Large intestine (tissue), 3 donors: ENCODE data around the gene TMEM185A. TPM values are rescaled to one million over a fixed set of nuclear protein-coding genes. Genes with fewer than 3 reads are reported as not detected.
"Not testable (repeated sequence)": the region's sequence is repeated elsewhere in the genome, so short reads cannot be mapped to it uniquely, and the experiment has no call there.

Source experiments
- DNase-seq, 2 donors: peaks; one replicate each; pipeline versions ENCODE4 v3.0.0 to v3.0.0-alpha.2; 2013
- H3K27ac ChIP-seq: one replicate; pipeline ENCODE4 v1.5.1; 2013; ENCODE audit warnings: low read length
- H3K27me3 ChIP-seq: 2 replicates; pipeline ENCODE4 v1.6.1; 2013; ENCODE audit warnings: low read length; ENCODE audit not compliant: control insufficient read depth, insufficient read depth
- H3K36me3 ChIP-seq: 2 replicates; pipeline ENCODE4 v1.6.1; 2013; ENCODE audit warnings: low read length; ENCODE audit not compliant: control insufficient read depth, insufficient read depth
- H3K4me1 ChIP-seq: one replicate; pipeline ENCODE4 v1.6.1; 2013; ENCODE audit warnings: low read length; ENCODE audit not compliant: control insufficient read depth, insufficient read depth
- H3K4me3 ChIP-seq: one replicate; pipeline ENCODE4 v1.5.1; 2013; ENCODE audit warnings: low read length
- H3K9me3 ChIP-seq: one replicate; pipeline ENCODE4 v1.6.1; 2013; ENCODE audit warnings: mild to moderate bottlenecking, low read depth, low read length, moderate library complexity; ENCODE audit not compliant: control insufficient read depth
- WGBS: methylation state at CpG from one replicate; pipeline ENCODE4 v1.1.5; 2013; ENCODE audit warnings: low lambda C conversion rate; ENCODE audit not compliant: insufficient coverage; 5-methylcytosine and 5-hydroxymethylcytosine counted together
- polyA plus RNA-seq: library from polyadenylated mRNA; unstranded; fragments of 120-200 nt; gene quantifications from one replicate; pipeline ENCODE4 v1.2.1, GENCODE V29; 2013

The TMEM185A gene
- polyA plus RNA-seq, 1 donor = 30.5 TPM

DNA sequence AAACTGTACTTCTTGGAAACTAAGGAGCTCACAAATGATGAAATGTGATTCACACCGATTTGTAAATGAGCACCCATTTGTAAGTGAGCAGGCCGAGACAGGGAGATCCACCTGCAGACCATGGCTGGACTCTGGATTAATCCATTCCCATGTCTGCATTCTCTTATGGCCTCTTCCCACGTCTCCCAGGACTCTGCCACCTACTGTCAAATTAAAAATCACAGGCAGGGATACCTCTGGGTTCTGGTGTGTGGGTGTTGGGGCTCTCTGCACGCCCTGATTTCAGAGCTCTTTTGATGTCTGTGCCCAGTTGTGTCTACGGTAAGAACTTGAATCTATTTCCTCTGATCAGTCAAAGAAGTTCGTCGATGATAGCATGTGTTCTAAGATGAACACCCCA lies 40.6 kb downstream of the TMEM185A start:
- H3K9me3 ChIP-seq, H3K27ac ChIP-seq, H3K4me1 ChIP-seq, H3K27me3 ChIP-seq, H3K36me3 ChIP-seq, DNase-seq, H3K4me3 ChIP-seq: not testable (repeated sequence)
- no CpG with 5 or more reads among the region's 7 CpGs for WGBS

DNA sequence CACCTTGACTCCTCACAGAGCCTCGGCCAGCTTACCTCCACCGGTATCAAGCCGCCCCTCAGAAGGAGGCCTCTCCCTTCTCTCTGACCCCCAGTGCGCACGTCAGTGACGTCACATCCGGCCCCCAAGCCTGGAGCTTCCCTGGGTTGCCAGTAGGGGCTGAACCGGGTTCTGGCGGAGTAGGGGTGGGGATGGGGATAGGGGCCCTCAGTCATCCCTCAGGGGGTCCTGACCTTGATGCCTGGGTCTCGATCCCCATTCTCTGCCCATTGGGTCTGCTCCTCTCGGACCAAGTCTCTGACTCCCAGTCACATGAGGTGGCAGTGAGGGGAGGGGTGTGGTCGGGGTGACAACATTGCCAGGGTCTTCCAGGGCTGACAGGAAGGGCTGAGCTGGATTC lies 44.2 kb downstream of the TMEM185A start, which contains the start of gene MAGEA9B:
Gene MAGEA9B, minus strand, starts transcription at position 101 of the 400 bp plus-strand sequence. CDS start 4,280 bp downstream, outside the sequence.
- not testable (repeated sequence) for H3K9me3 ChIP-seq, H3K36me3 ChIP-seq, H3K27me3 ChIP-seq, H3K27ac ChIP-seq, H3K4me1 ChIP-seq, DNase-seq, H3K4me3 ChIP-seq
- no CpG with 5 or more reads among the region's 12 CpGs for WGBS

DNA sequence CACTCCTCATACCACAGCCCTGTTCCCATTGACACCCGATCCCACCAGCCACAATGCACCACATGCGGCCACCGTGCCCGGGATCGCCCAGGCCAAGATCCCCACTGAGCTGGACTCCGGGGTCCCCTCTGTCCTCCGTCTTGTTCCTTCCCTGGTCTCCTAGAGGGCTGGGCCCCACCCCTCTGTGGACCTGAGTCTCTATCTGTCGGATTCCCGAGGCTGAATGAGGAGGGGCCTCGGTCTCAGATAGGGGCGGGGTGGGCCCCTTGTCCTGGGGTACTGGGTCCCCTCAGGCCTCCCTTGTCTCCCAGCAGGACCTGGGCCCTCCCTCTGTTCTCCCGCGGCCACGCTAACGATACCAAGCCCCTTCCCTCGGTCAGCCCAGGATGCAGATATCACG lies 46.0 kb downstream of the TMEM185A start:
- H3K9me3 ChIP-seq, H3K27ac ChIP-seq, H3K4me3 ChIP-seq, H3K4me1 ChIP-seq, H3K27me3 ChIP-seq, DNase-seq, H3K36me3 ChIP-seq: not testable (repeated sequence)
- WGBS = no CpG with 5 or more reads among the region's 17 CpGs

DNA sequence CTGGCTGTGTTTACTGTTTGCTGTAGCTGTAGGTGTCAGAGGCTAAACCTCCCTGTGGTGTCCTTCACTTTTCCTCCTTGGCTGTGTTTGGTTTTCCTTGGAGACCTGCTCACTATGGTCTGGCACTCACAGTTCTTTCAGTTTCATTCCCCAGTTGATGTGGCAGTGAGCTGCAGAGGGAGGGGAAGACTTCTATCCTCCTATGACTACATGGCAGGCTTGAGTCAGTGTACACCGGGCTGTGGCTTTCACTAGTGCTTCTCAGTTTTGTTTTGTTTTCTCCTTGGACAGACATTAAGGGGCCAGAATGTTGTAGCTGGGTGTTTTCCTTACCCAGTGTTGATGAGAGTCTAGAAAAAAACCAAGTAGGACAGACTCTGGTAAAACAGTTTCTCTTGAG lies 58.1 kb downstream of the TMEM185A start:
- not testable (repeated sequence) for H3K27me3 ChIP-seq, DNase-seq
- WGBS = no CpG with 5 or more reads among the region's 1 CpG

DNA sequence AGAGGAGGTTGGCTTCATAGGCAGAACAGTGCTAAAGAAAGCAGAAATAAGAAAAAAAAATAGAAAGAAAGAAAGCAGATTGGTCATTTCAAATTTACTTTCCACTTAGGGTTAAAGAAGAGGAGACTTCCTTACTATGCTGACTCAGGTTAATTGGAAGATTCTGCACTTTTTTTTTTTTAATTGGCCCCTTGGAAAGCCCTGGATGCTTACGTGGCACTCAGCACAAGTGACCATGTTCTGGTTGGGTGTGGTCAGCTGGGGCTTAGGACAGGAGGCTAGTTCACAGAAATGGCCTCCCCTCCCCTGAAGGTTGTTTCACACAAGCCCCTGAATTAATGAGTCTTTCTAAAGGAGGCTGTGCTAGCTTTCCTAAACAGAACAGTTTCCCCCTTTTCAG lies 58.8 kb downstream of the TMEM185A start:
- Histone ChIP-seq H3K4me3 (no peak overlapping the region), H3K27ac (no peak overlapping the region), H3K36me3 (no peaks in the 10 kb centered on the region), H3K4me1 (no peaks in the 10 kb centered on the region), H3K27me3 (no peaks in the 10 kb centered on the region), H3K9me3 (no peaks in the 10 kb centered on the region)
- WGBS = no CpG with 5 or more reads among the region's 1 CpG
- DNase-seq = no peak

More for the DNA sequence above, 58.1 kb downstream of the TMEM185A start:
- H3K4me1 ChIP-seq, H3K4me3 ChIP-seq, H3K27ac ChIP-seq, H3K36me3 ChIP-seq, H3K9me3 ChIP-seq: not testable (repeated sequence)

DNA sequence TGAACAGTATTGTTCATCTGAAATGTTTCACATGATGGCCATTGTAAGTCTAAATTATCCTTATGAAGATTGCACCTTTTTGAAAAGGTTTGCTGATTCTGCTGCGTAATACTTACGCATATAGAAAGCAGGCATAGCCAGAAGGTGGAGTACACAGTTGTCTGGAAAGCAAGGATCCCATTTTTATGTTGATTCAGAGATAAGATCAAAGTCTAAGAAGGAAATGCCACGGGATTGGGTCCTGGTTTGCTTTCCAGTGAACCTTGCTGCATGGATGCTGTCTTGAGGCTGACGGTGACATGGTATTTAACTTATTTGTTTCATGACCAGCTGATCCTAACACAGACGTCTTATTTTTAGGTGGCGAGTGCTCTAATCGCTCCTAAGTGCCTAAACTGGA lies 59.8 kb downstream of the TMEM185A start:
- Histone ChIP-seq H3K4me1 (no peaks in the 10 kb centered on the region), H3K9me3 (no peaks in the 10 kb centered on the region), H3K4me3 (no peak overlapping the region), H3K27me3 (no peaks in the 10 kb centered on the region), H3K27ac (no peak overlapping the region), H3K36me3 (no peaks in the 10 kb centered on the region)
- no CpG with 5 or more reads among the region's 7 CpGs for WGBS
- DNase-seq = no peak

DNA sequence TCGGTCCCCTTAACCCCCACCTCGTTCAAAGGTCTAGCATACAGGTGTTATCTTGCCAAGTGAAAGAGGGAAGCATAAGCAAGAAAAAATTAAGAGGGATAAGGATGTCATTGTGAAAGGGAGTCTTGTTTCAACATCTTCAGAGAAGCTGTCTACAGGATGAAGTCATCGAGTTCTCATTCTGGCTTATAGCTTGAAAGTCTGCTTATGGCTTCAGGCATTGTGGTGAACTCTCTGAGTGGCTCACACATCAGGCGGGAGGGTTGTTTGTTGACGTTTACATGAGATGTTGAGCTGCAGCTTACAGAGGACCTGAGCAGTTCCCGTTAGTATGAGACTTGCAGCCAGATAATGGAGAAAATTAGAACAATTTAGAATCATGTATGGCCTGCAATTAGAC lies 60.9 kb downstream of the TMEM185A start:
- Histone ChIP-seq H3K4me1 (no peaks in the 10 kb centered on the region), H3K4me3 (no peak overlapping the region), H3K36me3 (no peaks in the 10 kb centered on the region), H3K9me3 (no peaks in the 10 kb centered on the region), H3K27ac (no peak overlapping the region), H3K27me3 (no peaks in the 10 kb centered on the region)
- no CpG with 5 or more reads among the region's 6 CpGs for WGBS
- no peak for DNase-seq

DNA sequence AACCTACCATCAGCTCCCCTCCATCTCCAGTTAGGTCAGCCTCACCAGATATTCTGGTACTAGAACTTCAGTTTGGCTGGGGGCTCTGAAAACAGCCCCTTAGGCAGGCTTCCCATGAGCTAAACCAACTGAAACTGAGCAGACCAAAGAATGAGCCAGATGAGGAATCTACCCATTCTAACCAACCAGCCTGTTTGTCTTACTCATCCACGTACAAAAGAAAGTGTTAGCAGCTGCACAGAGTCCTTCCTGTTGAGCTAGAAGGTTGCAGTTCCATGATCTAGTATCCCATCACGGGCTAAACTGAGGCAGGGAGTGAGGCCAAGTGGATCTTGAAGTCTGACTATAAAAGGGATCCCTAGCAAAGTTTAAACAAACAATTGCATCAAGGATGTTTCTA lies 61.8 kb downstream of the TMEM185A start:
- Histone ChIP-seq H3K4me1 (no peaks in the 10 kb centered on the region), H3K27ac (no peak overlapping the region), H3K9me3 (no peaks in the 10 kb centered on the region), H3K4me3 (no peak overlapping the region), H3K27me3 (no peaks in the 10 kb centered on the region), H3K36me3 (no peaks in the 10 kb centered on the region)
- no peak for DNase-seq
- WGBS = no CpG with 5 or more reads among the region's 2 CpGs

DNA sequence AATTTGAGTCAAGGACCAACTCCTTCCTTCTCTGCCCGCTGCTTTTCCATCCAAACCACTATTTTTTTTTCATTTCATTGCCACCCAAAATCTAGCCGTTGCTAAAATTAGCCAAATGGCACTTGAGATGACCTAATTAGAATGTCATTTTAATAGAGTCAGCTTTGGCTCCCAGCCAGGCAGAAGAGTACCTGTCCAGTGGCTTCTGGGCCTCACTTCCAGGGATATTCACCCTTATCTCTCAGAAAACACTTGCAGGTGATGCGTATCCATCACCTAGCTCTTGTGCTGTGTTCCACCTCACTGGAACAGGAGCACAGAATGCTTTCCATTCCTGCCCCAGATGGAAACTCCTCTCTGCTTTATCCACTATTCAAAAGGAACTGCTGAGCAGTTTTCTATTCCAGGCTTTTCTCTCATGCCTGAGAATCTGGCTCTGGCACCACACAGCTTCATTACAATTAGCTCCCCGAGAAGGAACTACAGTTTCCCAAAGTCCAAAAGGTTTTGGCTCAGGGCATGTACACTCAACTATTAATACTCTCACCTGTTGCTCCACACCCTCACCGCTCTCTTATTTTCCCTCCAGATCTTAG lies 62.8 kb downstream of the TMEM185A start:
- no CpG with 5 or more reads among the region's 5 CpGs for WGBS
- Histone ChIP-seq H3K27me3 (no peaks in the 10 kb centered on the region), H3K4me1 (no peaks in the 10 kb centered on the region), H3K9me3 (no peaks in the 10 kb centered on the region), H3K36me3 (no peaks in the 10 kb centered on the region), H3K27ac (no peak overlapping the region), H3K4me3 (no peak overlapping the region)
- DNase-seq = no peak

DNA sequence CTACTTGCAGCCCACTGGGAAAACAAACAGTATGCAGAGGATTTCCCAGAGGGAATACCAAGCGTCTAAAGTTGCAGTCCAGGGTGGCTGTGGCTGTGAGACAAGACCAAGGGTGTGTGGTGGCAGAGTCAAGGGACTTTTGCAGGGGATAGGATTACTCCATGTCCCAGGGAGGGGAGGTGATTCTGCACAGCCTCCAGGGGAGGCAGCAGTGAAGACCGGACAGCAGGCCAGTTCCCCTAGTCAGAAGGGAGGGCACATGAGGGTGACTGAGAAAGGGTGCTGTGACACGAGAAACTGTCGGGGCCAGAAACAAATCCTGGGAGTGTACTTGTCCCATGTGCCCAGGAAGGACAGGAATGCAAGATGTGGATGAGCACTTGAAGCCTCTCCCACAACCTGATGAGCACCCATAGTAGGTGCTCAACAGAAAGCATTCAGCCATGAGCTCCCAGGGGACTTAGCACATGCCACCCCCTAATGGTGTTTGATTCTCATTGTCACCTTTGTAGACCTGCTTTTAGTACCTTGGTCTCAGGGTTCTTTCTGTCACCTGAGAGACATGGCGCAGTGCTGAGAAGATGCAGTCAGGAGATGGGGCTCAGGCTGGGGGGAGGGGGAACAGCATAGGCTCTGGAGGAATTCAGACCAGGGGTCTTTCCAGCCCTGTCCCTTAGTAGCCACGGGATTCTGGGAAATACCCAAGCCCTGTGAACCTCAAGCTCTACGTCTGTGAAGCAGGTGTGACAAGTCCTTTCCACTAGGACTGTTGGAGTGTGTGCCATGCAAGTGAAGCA lies 63.8 kb downstream of the TMEM185A start:
- no peaks in the 10 kb centered on the region for H3K36me3 ChIP-seq
- H3K27me3 ChIP-seq = no peaks in the 10 kb centered on the region
- no peak overlapping the region for H3K4me3 ChIP-seq
- H3K27ac ChIP-seq = no peak overlapping the region
- H3K9me3 ChIP-seq = no peaks in the 10 kb centered on the region
- WGBS = no CpG with 5 or more reads among the region's 7 CpGs
- no peak for DNase-seq
- no peaks in the 10 kb centered on the region for H3K4me1 ChIP-seq

DNA sequence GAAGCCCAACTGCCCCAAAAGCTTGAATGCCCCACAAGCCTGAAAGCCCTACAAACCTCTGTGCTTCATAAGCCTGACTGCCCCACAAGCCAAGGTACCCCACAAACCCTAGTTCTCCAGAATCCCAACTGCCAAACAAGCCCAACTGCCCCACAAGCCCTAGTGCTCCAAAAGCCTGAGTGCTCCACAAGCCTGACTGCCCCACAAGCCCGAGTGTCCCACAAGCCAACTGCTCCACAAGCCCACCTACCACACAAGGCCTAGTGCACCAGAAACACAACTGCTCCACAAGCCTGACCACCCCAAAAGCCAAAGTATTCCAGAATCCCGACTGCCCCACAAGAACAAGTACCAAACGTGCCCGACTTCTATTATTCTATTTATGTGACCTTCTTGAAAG lies 68.2 kb downstream of the TMEM185A start:
- Histone ChIP-seq H3K4me3 (no peak overlapping the region), H3K4me1 (no peaks in the 10 kb centered on the region), H3K27ac (no peak overlapping the region), H3K36me3 (no peaks in the 10 kb centered on the region), H3K27me3 (no peaks in the 10 kb centered on the region), H3K9me3 (no peaks in the 10 kb centered on the region)
- WGBS = no CpG with 5 or more reads among the region's 4 CpGs
- DNase-seq = no peak
